ENCODE data around the gene CLCN5.

GRCh38 chrX:49912861-49913260 is 9.5 kb upstream of the CLCN5 start:
- TF ChIP-seq CTCF (IDR thresholded peaks at IDR 0.05) (no peak), POLR2A (IDR thresholded peaks at IDR 0.05) (no peak)

All from right lobe of liver (tissue), 4 donors.